Measurements from ENCODE around the gene CHD9. TPM values are rescaled to one million over a fixed set of nuclear protein-coding genes. Genes with fewer than 3 reads are reported as not detected.
"Not testable (repeated sequence)": the region's sequence is repeated elsewhere in the genome, so short reads cannot be mapped to it uniquely, and the experiment has no call there.

The CHD9 gene
- total RNA-seq, 4 donors from 2014 or later, result 45.2 to 64.0 (median 49.5) TPM

GRCh38 chr16:53042235-53042701 is 12.5 kb upstream of the CHD9 start:
- peak overlapping the region; percentile 29 to 71 (median 56) for H3K27ac ChIP-seq (replicated peaks in 1 of 4)
- TF ChIP-seq EP300 (IDR thresholded peaks at IDR 0.05) (no peak), CTCF (IDR thresholded peaks at IDR 0.05) (no peak), POLR2A (IDR thresholded peaks at IDR 0.05; ENCODE audit: low read depth) (no peak), POLR2AphosphoS5 (IDR thresholded peaks at IDR 0.05) (no peak)
- no peak overlapping the region for H3K4me3 ChIP-seq
- peaks cover 17 to 37% (median 34%) of the 10 kb centered on the region in 4 donors for H3K4me1 ChIP-seq
- no peaks in the 10 kb centered on the region for H3K36me3 ChIP-seq
- DNase-seq (ENCODE audit: extremely low spot score), result no peak
- intact Hi-C loops (cut with DNase I), result no loop called here
- no peaks in the 10 kb centered on the region for H3K9me3 ChIP-seq
- WGBS, result 50% methylated on average over 5 of the region's 5 CpGs
- peaks cover 0 to 33% (median 0%) of the 10 kb centered on the region in 4 donors for H3K27me3 ChIP-seq

- H3K4me3 ChIP-seq, result peak overlapping the region; percentile 8 to 39 (median 13)
- no peak for TF ChIP-seq CTCF (IDR thresholded peaks at IDR 0.05)
- TF ChIP-seq EP300 (IDR thresholded peaks at IDR 0.05), result no peak
- TF ChIP-seq POLR2A (IDR thresholded peaks at IDR 0.05; ENCODE audit: low read depth), result no peak
- no peak for TF ChIP-seq POLR2AphosphoS5 (IDR thresholded peaks at IDR 0.05)
- WGBS, result 41% methylated on average over 5 of the region's 5 CpGs
- no peak for DNase-seq (ENCODE audit: extremely low spot score)
- peaks cover 0 to 41% (median 0%) of the 10 kb centered on the region in 4 donors for H3K27me3 ChIP-seq
- no peaks in the 10 kb centered on the region for H3K36me3 ChIP-seq
- no peaks in the 10 kb centered on the region for H3K9me3 ChIP-seq
- peaks cover 17 to 37% (median 34%) of the 10 kb centered on the region in 4 donors for H3K4me1 ChIP-seq
- peak overlapping the region; percentile 44 to 71 (median 56) for H3K27ac ChIP-seq (replicated peaks in 1 of 4)
- intact Hi-C loops (cut with DNase I), result no loop called here
These were observed 11.4 kb upstream of the CHD9 start for GRCh38 chr16:53043428-53043831.

- peaks cover 0 to 41% (median 0%) of the 10 kb centered on the region in 4 donors for H3K27me3 ChIP-seq
- no peak for DNase-seq (ENCODE audit: extremely low spot score)
- 30% methylated on average over 6 of the region's 11 CpGs for WGBS
- intact Hi-C loops (cut with DNase I), result no loop called here
- no peaks in the 10 kb centered on the region for H3K9me3 ChIP-seq
- H3K4me3 ChIP-seq, result peak overlapping the region; percentile 8 to 39 (median 13)
- peak overlapping the region; percentile 44 to 71 (median 56) for H3K27ac ChIP-seq (replicated peaks in 1 of 4)
- H3K36me3 ChIP-seq, result no peaks in the 10 kb centered on the region
- TF ChIP-seq POLR2AphosphoS5 (IDR thresholded peaks at IDR 0.05) (no peak), EP300 (IDR thresholded peaks at IDR 0.05) (no peak), POLR2A (IDR thresholded peaks at IDR 0.05; ENCODE audit: low read depth) (no peak), CTCF (IDR thresholded peaks at IDR 0.05) (no peak)
- H3K4me1 ChIP-seq, result peaks cover 17 to 37% (median 34%) of the 10 kb centered on the region in 4 donors
These were observed 10.7 kb upstream of the CHD9 start for GRCh38 chr16:53043986-53044601.

DNA sequence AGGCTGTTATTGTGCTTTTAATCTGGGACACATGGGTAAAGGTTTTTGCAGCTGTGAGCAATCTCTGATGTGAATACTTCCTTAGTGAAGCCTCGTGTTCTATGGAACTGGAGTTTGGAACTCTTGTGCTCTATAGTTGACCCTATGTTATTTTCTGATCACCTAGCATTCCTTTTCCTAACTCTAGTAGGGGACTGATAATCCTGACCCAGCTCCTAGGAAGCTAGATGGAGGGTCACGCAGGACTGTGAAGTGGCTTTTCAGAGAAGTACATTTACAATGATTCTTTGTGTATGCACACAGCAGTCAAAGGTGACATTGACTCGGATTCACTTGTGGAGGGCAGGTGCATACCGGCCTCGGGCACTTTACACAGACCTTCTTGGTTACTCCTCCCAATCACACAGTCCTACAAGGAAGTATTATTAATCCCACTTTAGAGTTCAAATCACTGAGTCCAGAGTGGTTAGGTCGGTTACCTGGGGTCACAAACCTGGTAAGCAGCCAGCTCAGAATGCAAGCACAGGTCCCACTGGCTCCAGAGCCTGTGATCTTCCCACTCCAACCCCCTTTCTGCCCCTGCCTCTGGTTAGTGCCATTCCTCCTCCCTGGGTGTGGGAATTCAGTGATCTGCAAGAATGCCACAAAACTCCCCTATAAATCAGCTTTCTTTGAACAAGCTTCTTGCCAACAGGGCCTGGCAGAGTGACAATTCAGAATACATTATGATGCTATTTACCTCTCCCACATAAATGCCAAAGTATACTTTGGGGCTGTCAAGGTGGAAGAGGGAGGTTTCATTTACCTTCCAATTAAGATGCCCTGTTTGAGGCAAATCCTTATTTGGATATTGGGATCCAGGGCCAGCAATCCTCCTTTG is 9.2 kb upstream of the CHD9 start:
- Histone ChIP-seq H3K9me3 (no peaks in the 10 kb centered on the region), H3K4me1 (peaks cover 17 to 37% (median 34%) of the 10 kb centered on the region in 4 donors), H3K36me3 (no peaks in the 10 kb centered on the region), H3K27me3 (peaks cover 0 to 41% (median 0%) of the 10 kb centered on the region in 4 donors), H3K27ac (replicated peaks in 1 of 4) (no peak overlapping the region), H3K4me3 (no peak overlapping the region)
- WGBS, result 79% methylated on average over 6 of the region's 6 CpGs
- intact Hi-C loops (cut with DNase I), result no loop called here
- no peak for TF ChIP-seq POLR2AphosphoS5 (IDR thresholded peaks at IDR 0.05)
- no peak for TF ChIP-seq CTCF (IDR thresholded peaks at IDR 0.05)
- TF ChIP-seq POLR2A (IDR thresholded peaks at IDR 0.05; ENCODE audit: low read depth), result no peak
- TF ChIP-seq EP300 (IDR thresholded peaks at IDR 0.05), result no peak
- no peak for DNase-seq (ENCODE audit: extremely low spot score)

DNA sequence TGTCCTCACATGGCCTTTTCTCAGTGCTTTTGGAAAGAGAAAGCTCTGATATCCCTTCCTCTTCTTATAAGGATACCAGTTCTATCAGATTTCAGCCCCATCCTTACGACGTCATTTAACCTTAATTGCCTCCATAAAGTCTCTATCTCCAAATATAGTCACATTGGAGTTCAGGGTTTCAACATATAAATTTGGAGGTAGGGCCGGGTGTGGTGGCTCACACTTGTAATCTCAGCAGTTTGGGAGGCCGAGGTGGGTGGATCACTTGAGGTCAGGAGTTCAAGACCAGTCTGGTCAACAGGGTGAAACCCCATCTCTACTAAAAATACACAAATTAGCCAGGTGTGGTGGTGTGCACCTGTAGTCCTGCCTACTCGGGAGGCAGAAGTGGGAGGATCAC is 7.3 kb upstream of the CHD9 start:
- peaks cover 0 to 41% (median 0%) of the 10 kb centered on the region in 4 donors for H3K27me3 ChIP-seq
- intact Hi-C loops (cut with DNase I); H3K9me3 ChIP-seq; DNase-seq (ENCODE audit: extremely low spot score); H3K4me3 ChIP-seq; H3K36me3 ChIP-seq; H3K27ac ChIP-seq (replicated peaks in 1 of 4): not testable (repeated sequence)
- H3K4me1 ChIP-seq, result peaks cover 0 to 24% (median 19%) of the 10 kb centered on the region in 4 donors
- 98% methylated on average over 5 of the region's 5 CpGs for WGBS
